Hepatocyte (in vitro differentiated cells): ENCODE results near the gene SLC16A1.

Experiments
- EZH2 ChIP-seq: fragments of 200-600 bp; sonication (generic); IDR thresholded peaks from 2 replicates; pipeline ENCODE4 v1.6.1; 2016; ENCODE audit warnings: antibody characterized with exemption, mild to moderate bottlenecking, borderline replicate concordance
- EZH2phosphoT487 ChIP-seq: fragments of 200-600 bp; sonication (generic); IDR thresholded peaks from one replicate; pipeline ENCODE4 v1.6.1; 2018; ENCODE audit warnings: antibody characterized with exemption, mild to moderate bottlenecking, low read depth, moderate library complexity; ENCODE audit not compliant: unreplicated experiment, severe bottlenecking
- TF ChIP-seq, protein P1 (sequence below): fragments of 200-600 bp; sonication (generic); IDR thresholded peaks from 2 replicates; pipeline ENCODE4 v1.5.1; 2016; ENCODE audit warnings: antibody characterized with exemption, mild to moderate bottlenecking; ENCODE audit not compliant: poor library complexity

DNA sequence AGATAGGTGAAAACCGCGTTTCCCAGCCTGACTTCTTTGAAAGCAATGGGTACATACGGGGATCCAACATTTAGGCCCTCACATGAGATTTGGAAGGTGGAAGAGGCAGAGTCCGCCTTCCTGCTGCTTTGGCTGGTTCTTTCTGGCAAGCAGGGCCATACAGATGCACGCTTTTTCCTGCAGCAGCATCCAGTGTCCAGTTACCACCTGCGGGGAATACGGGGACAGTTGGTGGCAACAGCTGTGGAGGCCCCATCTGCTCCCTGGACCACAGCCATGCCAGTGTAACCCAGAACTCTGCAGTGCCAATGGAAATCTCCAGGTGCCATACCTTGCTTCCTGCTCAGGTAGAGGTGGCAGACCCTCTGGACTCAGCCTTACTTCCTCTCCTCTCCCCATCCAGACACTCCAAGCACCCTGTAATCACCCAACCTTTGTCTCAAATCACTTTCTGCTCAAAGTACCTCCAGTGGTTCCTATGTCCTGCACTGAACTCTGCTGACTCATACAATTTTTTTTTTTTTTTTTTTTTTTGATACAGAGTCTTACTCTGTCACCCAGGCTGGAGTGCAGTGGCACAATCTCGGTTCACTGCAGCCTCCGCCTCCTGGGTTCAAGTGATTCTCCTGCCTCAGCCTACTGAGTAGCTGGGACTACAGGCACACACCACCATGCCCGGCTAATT lies 68.3 kb downstream of the SLC16A1 start:
- TF ChIP-seq, protein P1, sequence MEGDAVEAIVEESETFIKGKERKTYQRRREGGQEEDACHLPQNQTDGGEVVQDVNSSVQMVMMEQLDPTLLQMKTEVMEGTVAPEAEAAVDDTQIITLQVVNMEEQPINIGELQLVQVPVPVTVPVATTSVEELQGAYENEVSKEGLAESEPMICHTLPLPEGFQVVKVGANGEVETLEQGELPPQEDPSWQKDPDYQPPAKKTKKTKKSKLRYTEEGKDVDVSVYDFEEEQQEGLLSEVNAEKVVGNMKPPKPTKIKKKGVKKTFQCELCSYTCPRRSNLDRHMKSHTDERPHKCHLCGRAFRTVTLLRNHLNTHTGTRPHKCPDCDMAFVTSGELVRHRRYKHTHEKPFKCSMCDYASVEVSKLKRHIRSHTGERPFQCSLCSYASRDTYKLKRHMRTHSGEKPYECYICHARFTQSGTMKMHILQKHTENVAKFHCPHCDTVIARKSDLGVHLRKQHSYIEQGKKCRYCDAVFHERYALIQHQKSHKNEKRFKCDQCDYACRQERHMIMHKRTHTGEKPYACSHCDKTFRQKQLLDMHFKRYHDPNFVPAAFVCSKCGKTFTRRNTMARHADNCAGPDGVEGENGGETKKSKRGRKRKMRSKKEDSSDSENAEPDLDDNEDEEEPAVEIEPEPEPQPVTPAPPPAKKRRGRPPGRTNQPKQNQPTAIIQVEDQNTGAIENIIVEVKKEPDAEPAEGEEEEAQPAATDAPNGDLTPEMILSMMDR = no peak
- TF ChIP-seq EZH2phosphoT487 = no peak
- no peak for TF ChIP-seq EZH2
